ENCODE results near the gene KCNMA1.

Gene KCNMA1

GRCh38 chr10:76840802-76841201 lies 796.8 kb downstream of the KCNMA1 start:
- no peak for DNase-seq

GRCh38 chr10:76839276-76839675 lies 798.3 kb downstream of the KCNMA1 start:
- DNase-seq = no peak

- DNase-seq = no peak
These were observed 807.4 kb downstream of the KCNMA1 start for GRCh38 chr10:76830218-76830617.

GRCh38 chr10:76829724-76830123 lies 807.9 kb downstream of the KCNMA1 start:
- no peak for DNase-seq

Measured in suppressor macrophage treated with lipopolysaccharide for 1 hour (primary cell).